Naive thymus-derived CD8-positive, alpha-beta T cell (primary cell): Measurements from ENCODE around the gene TPM1. TPM values are rescaled to one million over a fixed set of nuclear protein-coding genes. Genes with fewer than 3 reads are reported as not detected.
A peak's percentile ranks its signal among the peaks of the same experiment; 100 is the strongest.
"Not testable (repeated sequence)": the region's sequence is repeated elsewhere in the genome, so short reads cannot be mapped to it uniquely, and the experiment has no call there.

ENCODE experiments used
- ATAC-seq, 2 donors: fragments of 150-1000 bp; cut with Tn5 transposase in 1 of 2; sonication (Bioruptor Pico), chemical (Tn5 transposase) in 1 of 2; 1 replicate in 1 of 2; 2 replicates in 1 of 2; pipeline ENCODE4 v1.10.0; 2021; ENCODE audit warnings: mild to moderate bottlenecking in 2 of 2, moderate library complexity in 2 of 2
- POLR2A ChIA-PET: fragments of 350-600 bp; sonication (Branson Sonifier 250); formaldehyde crosslinking; loops from one replicate; lab custom pipeline; 2021; ENCODE audit warnings: antibody characterized with exemption; lab: Charles Lee
- DNase-seq, 10 donors: peaks; one replicate each; pipeline versions ENCODE4 v3.0.0 to v3.0.0-alpha.2; 2020 to 2022
- H3K27ac Mint-ChIP-seq, 10 donors: one replicate each; pipeline ENCODE4 v1.8.0; 2020 to 2022; ENCODE audit warnings: mild to moderate bottlenecking in 10 of 10, mixed read lengths in 10 of 10, moderate library complexity in 4 of 10, inconsistent platforms in 1 of 10
- H3K27me3 Mint-ChIP-seq, 5 donors: one replicate each; pipeline ENCODE4 v1.8.0; 2021 to 2022; ENCODE audit warnings: mixed read lengths in 5 of 5
- H3K36me3 Mint-ChIP-seq, 3 donors: one replicate each; pipeline ENCODE4 v1.8.0; 2020 to 2022; ENCODE audit warnings: mixed read lengths in 3 of 3, mild to moderate bottlenecking in 2 of 3, inconsistent platforms in 1 of 3
- H3K4me1 Mint-ChIP-seq, 4 donors: one replicate each; pipeline ENCODE4 v1.8.0; 2021 to 2022; ENCODE audit warnings: mixed read lengths in 4 of 4
- H3K4me3 Mint-ChIP-seq, 10 donors: one replicate each; pipeline ENCODE4 v1.8.0; 2020 to 2022; ENCODE audit warnings: mild to moderate bottlenecking in 10 of 10, mixed read lengths in 10 of 10, moderate library complexity in 6 of 10, inconsistent platforms in 1 of 10
- H3K9me3 Mint-ChIP-seq, 9 donors: one replicate each; pipeline ENCODE4 v1.8.0; 2020 to 2022; ENCODE audit warnings: mixed read lengths in 9 of 9, mild to moderate bottlenecking in 3 of 9, inconsistent platforms in 1 of 9, moderate library complexity in 1 of 9
- polyA plus RNA-seq, 3 donors: library from polyadenylated mRNA; unstranded; fragments of 300-500 nt; fragmentation: Illumina TruSeq; gene quantifications; one replicate each; pipeline ENCODE4 v1.2.3, GENCODE V29; 2021
- total RNA-seq, 8 experiments: library from RNA in 2 of 8; stranded (reverse) in 2 of 8; gene quantifications; one replicate each; pipeline ENCODE4 v1.2.3 and lab custom pipeline; 2021 to 2026

Gene TPM1
- 10 to 100 TPM; 20.6 to 21.2 TPM for total RNA-seq
- polyA plus RNA-seq, result 1 to 10 TPM; 5.1 to 6.0 (median 5.4) TPM
- total RNA-seq (lab: John Stamatoyannopoulos, UW), result 6.0 to 18.8 (median 10.8) reads per million in 6 experiments

- DNase-seq (peak in 3 of 10 donors; percentile 4 to 7 (median 4)), ATAC-seq (peak; percentile 32 to 58)
- Mint-ChIP-seq H3K4me3 (peak within 1 kb of the TSS; percentile 60 to 81 (median 76)), H3K9me3 (no peaks in the 10 kb centered on the region), H3K36me3 (no peaks in the 10 kb centered on the region), H3K27ac (peak within 1 kb of the TSS in 1 of 10 donors; percentile 40), H3K27me3 (peaks cover 28 to 83% (median 58%) of the 10 kb centered on the region in 5 donors), H3K4me1 (peaks cover 6 to 19% (median 14%) of the 10 kb centered on the region in 4 donors)
- POLR2A ChIA-PET, result no interaction called here
Observed at GRCh38 chr15:63041974-63042876, at the start of gene TPM1. TPM1 (plus strand) TSS chr15:63042747; CDS start chr15:63042830, 83 bp downstream.

GRCh38 chr15:62993066-62993465 is 49.5 kb upstream of the TPM1 start:
- H3K36me3 Mint-ChIP-seq, result no peaks in the 10 kb centered on the region
- peaks cover 2 to 23% (median 18%) of the 10 kb centered on the region in 5 donors for H3K27me3 Mint-ChIP-seq
- ATAC-seq (no peak), DNase-seq (no peak)
- POLR2A ChIA-PET, result no interaction called here
- no peaks in the 10 kb centered on the region for H3K9me3 Mint-ChIP-seq
- H3K4me3 Mint-ChIP-seq, result no peak overlapping the region
- H3K4me1 Mint-ChIP-seq, result no peaks in the 10 kb centered on the region
- no peak overlapping the region for H3K27ac Mint-ChIP-seq

GRCh38 chr15:62993632-62994031 is 48.9 kb upstream of the TPM1 start:
- POLR2A ChIA-PET, H3K9me3 Mint-ChIP-seq, H3K4me3 Mint-ChIP-seq, DNase-seq, H3K4me1 Mint-ChIP-seq, ATAC-seq, H3K27ac Mint-ChIP-seq, H3K36me3 Mint-ChIP-seq: not testable (repeated sequence)
- peaks cover 1 to 20% (median 16%) of the 10 kb centered on the region in 5 donors for H3K27me3 Mint-ChIP-seq

GRCh38 chr15:62994439-62994838 is 48.1 kb upstream of the TPM1 start:
- no peak overlapping the region for H3K4me3 Mint-ChIP-seq
- DNase-seq (no peak), ATAC-seq (no peak)
- no peaks in the 10 kb centered on the region for H3K36me3 Mint-ChIP-seq
- no peaks in the 10 kb centered on the region for H3K4me1 Mint-ChIP-seq
- no peaks in the 10 kb centered on the region for H3K9me3 Mint-ChIP-seq
- peaks cover 1 to 20% (median 14%) of the 10 kb centered on the region in 5 donors for H3K27me3 Mint-ChIP-seq
- H3K27ac Mint-ChIP-seq, result no peak overlapping the region
- POLR2A ChIA-PET, result no interaction called here

- no peak overlapping the region for H3K4me3 Mint-ChIP-seq
- no peaks in the 10 kb centered on the region for H3K4me1 Mint-ChIP-seq
- DNase-seq, result no peak
- POLR2A ChIA-PET, result interaction anchor here (0.6 kb wide), 1 partner anchor 340 kb away, joined by 5 read pairs; no protein-coding TSS in a partner anchor
- H3K27ac Mint-ChIP-seq, result no peak overlapping the region
- ATAC-seq, result no peak
- H3K9me3 Mint-ChIP-seq, result no peaks in the 10 kb centered on the region
- H3K27me3 Mint-ChIP-seq, result peaks cover 1 to 17% (median 8%) of the 10 kb centered on the region in 5 donors
- H3K36me3 Mint-ChIP-seq, result no peaks in the 10 kb centered on the region
Observed at GRCh38 chr15:62994975-62995681, 47.4 kb upstream of the TPM1 start.

GRCh38 chr15:62997441-62997840 is 45.1 kb upstream of the TPM1 start:
- peaks cover 0 to 12% (median 0%) of the 10 kb centered on the region in 5 donors for H3K27me3 Mint-ChIP-seq
- ATAC-seq, result no peak
- H3K36me3 Mint-ChIP-seq, result no peaks in the 10 kb centered on the region
- no peak overlapping the region for H3K4me3 Mint-ChIP-seq
- H3K4me1 Mint-ChIP-seq, result no peaks in the 10 kb centered on the region
- no peak overlapping the region for H3K27ac Mint-ChIP-seq
- no peak for DNase-seq
- no peaks in the 10 kb centered on the region for H3K9me3 Mint-ChIP-seq
- POLR2A ChIA-PET, result no interaction called here

GRCh38 chr15:62998262-62998890 is 44.2 kb upstream of the TPM1 start:
- H3K9me3 Mint-ChIP-seq, result no peaks in the 10 kb centered on the region
- no peak overlapping the region for H3K27ac Mint-ChIP-seq
- H3K36me3 Mint-ChIP-seq, result no peaks in the 10 kb centered on the region
- H3K4me1 Mint-ChIP-seq, result no peaks in the 10 kb centered on the region
- POLR2A ChIA-PET, result no interaction called here
- H3K27me3 Mint-ChIP-seq, result peaks cover 0 to 5% (median 0%) of the 10 kb centered on the region in 5 donors
- no peak overlapping the region for H3K4me3 Mint-ChIP-seq
- DNase-seq, result no peak
- ATAC-seq, result no peak

- no peak for ATAC-seq
- Mint-ChIP-seq H3K36me3 (no peaks in the 10 kb centered on the region), H3K4me1 (no peaks in the 10 kb centered on the region), H3K27ac (no peak overlapping the region), H3K9me3 (no peaks in the 10 kb centered on the region), H3K27me3 (peaks cover 0 to 5% (median 0%) of the 10 kb centered on the region in 5 donors), H3K4me3 (no peak overlapping the region)
- POLR2A ChIA-PET, result no interaction called here
- DNase-seq, result no peak
Observed at GRCh38 chr15:62999178-62999577, 43.4 kb upstream of the TPM1 start.

GRCh38 chr15:62999923-63000561 is 42.5 kb upstream of the TPM1 start:
- POLR2A ChIA-PET, result no interaction called here
- Mint-ChIP-seq H3K4me3 (no peak overlapping the region), H3K4me1 (no peaks in the 10 kb centered on the region), H3K9me3 (no peaks in the 10 kb centered on the region), H3K27ac (peak overlapping the region in 1 of 10 donors; percentile 40), H3K27me3 (peaks cover 0 to 5% (median 0%) of the 10 kb centered on the region in 5 donors), H3K36me3 (no peaks in the 10 kb centered on the region)
- DNase-seq, result no peak
- no peak for ATAC-seq

- POLR2A ChIA-PET, result no interaction called here
- H3K4me3 Mint-ChIP-seq, result no peak overlapping the region
- DNase-seq, result no peak
- H3K4me1 Mint-ChIP-seq, result no peaks in the 10 kb centered on the region
- no peaks in the 10 kb centered on the region for H3K36me3 Mint-ChIP-seq
- H3K9me3 Mint-ChIP-seq, result no peaks in the 10 kb centered on the region
- H3K27ac Mint-ChIP-seq, result no peak overlapping the region
- ATAC-seq, result no peak
- peaks cover 0 to 6% (median 0%) of the 10 kb centered on the region in 5 donors for H3K27me3 Mint-ChIP-seq
Observed at GRCh38 chr15:63000706-63001105, 41.8 kb upstream of the TPM1 start.

GRCh38 chr15:63004211-63004610 is 38.3 kb upstream of the TPM1 start:
- POLR2A ChIA-PET, result no interaction called here
- Mint-ChIP-seq H3K36me3 (no peaks in the 10 kb centered on the region), H3K4me3 (no peak overlapping the region), H3K4me1 (no peaks in the 10 kb centered on the region), H3K27me3 (peaks cover 0 to 6% (median 0%) of the 10 kb centered on the region in 5 donors), H3K9me3 (no peaks in the 10 kb centered on the region), H3K27ac (no peak overlapping the region)
- DNase-seq (no peak), ATAC-seq (no peak)
